Measurements from ENCODE around the gene SLC12A3. TPM values are rescaled to one million over a fixed set of nuclear protein-coding genes. Genes with fewer than 3 reads are reported as not detected.
"Not testable (repeated sequence)": the region's sequence is repeated elsewhere in the genome, so short reads cannot be mapped to it uniquely, and the experiment has no call there.

SLC12A3 gene
- total RNA-seq, 3 donors from 2014 or later (not counting 1 experiment from before 2014, with no cell fraction given): not detected

- no peak for TF ChIP-seq CTCF (IDR thresholded peaks at IDR 0.05)
- no peaks in the 10 kb centered on the region for H3K36me3 Mint-ChIP-seq
- H3K27ac Mint-ChIP-seq: no peak overlapping the region
- 98% methylated on average over 4 of the region's 4 CpGs for WGBS (ENCODE audit: insufficient coverage)
- Histone ChIP-seq H3K27ac (ENCODE audit: low read length) (no peak overlapping the region), H3K9me3 (ENCODE audit: control insufficient read depth, insufficient read depth, low read length) (no peaks in the 10 kb centered on the region), H3K27me3 (ENCODE audit: control insufficient read depth, insufficient read depth, low read length) (no peaks in the 10 kb centered on the region), H3K4me1 (ENCODE audit: control insufficient read depth, insufficient read depth, low read length) (no peaks in the 10 kb centered on the region), H3K4me3 (ENCODE audit: low read length) (no peak overlapping the region), H3K36me3 (ENCODE audit: control insufficient read depth, insufficient read depth, low read length) (no peaks in the 10 kb centered on the region)
- no peak for DNase-seq
- H3K9me3 Mint-ChIP-seq: no peaks in the 10 kb centered on the region
- no peak for ATAC-seq
- H3K4me3 Mint-ChIP-seq: no peak overlapping the region
- H3K4me1 Mint-ChIP-seq: no peaks in the 10 kb centered on the region
- intact Hi-C loops (cut with micrococcal nuclease): no loop called here
- H3K27me3 Mint-ChIP-seq (ENCODE audit: low read depth in 2 of 2): no peaks in the 10 kb centered on the region
These were observed 15.7 kb downstream of the SLC12A3 start for GRCh38 chr16:56880685-56881084.

GRCh38 chr16:56882077-56882800 lies 17.2 kb downstream of the SLC12A3 start:
- TF ChIP-seq CTCF (IDR thresholded peaks at IDR 0.05): no peak
- Mint-ChIP-seq H3K4me3 (no peak overlapping the region), H3K27me3 (ENCODE audit: low read depth in 2 of 2) (no peaks in the 10 kb centered on the region), H3K9me3 (no peaks in the 10 kb centered on the region), H3K27ac (no peak overlapping the region), H3K36me3 (no peaks in the 10 kb centered on the region), H3K4me1 (no peaks in the 10 kb centered on the region)
- H3K9me3 ChIP-seq (ENCODE audit: control insufficient read depth, insufficient read depth, low read length): no peaks in the 10 kb centered on the region
- WGBS (ENCODE audit: insufficient coverage): 90% methylated on average over 8 of the region's 8 CpGs
- DNase-seq: no peak
- no peaks in the 10 kb centered on the region for H3K27me3 ChIP-seq (ENCODE audit: control insufficient read depth, insufficient read depth, low read length)
- H3K36me3 ChIP-seq (ENCODE audit: control insufficient read depth, insufficient read depth, low read length): no peaks in the 10 kb centered on the region
- intact Hi-C loops (cut with micrococcal nuclease): no loop called here
- ATAC-seq: no peak
- H3K4me3 ChIP-seq (ENCODE audit: low read length): no peak overlapping the region
- H3K4me1 ChIP-seq (ENCODE audit: control insufficient read depth, insufficient read depth, low read length): no peaks in the 10 kb centered on the region
- no peak overlapping the region for H3K27ac ChIP-seq (ENCODE audit: low read length)

GRCh38 chr16:56883586-56883985 lies 18.6 kb downstream of the SLC12A3 start:
- Histone ChIP-seq H3K9me3 (ENCODE audit: control insufficient read depth, insufficient read depth, low read length) (no peaks in the 10 kb centered on the region), H3K27me3 (ENCODE audit: control insufficient read depth, insufficient read depth, low read length) (no peaks in the 10 kb centered on the region), H3K4me3 (ENCODE audit: low read length) (no peak overlapping the region), H3K4me1 (ENCODE audit: control insufficient read depth, insufficient read depth, low read length) (no peaks in the 10 kb centered on the region), H3K36me3 (ENCODE audit: control insufficient read depth, insufficient read depth, low read length) (no peaks in the 10 kb centered on the region), H3K27ac (ENCODE audit: low read length) (no peak overlapping the region)
- ATAC-seq (no peak), DNase-seq (no peak)
- 96% methylated on average over 2 of the region's 2 CpGs for WGBS (ENCODE audit: insufficient coverage)
- Mint-ChIP-seq H3K4me1 (no peaks in the 10 kb centered on the region), H3K27me3 (ENCODE audit: low read depth in 2 of 2) (no peaks in the 10 kb centered on the region), H3K4me3 (no peak overlapping the region), H3K27ac (no peak overlapping the region), H3K36me3 (no peaks in the 10 kb centered on the region), H3K9me3 (no peaks in the 10 kb centered on the region)
- TF ChIP-seq CTCF (IDR thresholded peaks at IDR 0.05): no peak
- intact Hi-C loops (cut with micrococcal nuclease): no loop called here

- Mint-ChIP-seq H3K4me1 (no peaks in the 10 kb centered on the region), H3K27ac (no peak overlapping the region), H3K27me3 (ENCODE audit: low read depth in 2 of 2) (no peaks in the 10 kb centered on the region), H3K9me3 (no peaks in the 10 kb centered on the region), H3K4me3 (no peak overlapping the region), H3K36me3 (no peaks in the 10 kb centered on the region)
- WGBS (ENCODE audit: insufficient coverage): 90% methylated on average over 14 of the region's 14 CpGs
- no peak for TF ChIP-seq CTCF (IDR thresholded peaks at IDR 0.05)
- DNase-seq (no peak), ATAC-seq (no peak)
- intact Hi-C loops (cut with micrococcal nuclease): no loop called here
- Histone ChIP-seq H3K9me3 (ENCODE audit: control insufficient read depth, insufficient read depth, low read length) (no peaks in the 10 kb centered on the region), H3K36me3 (ENCODE audit: control insufficient read depth, insufficient read depth, low read length) (no peaks in the 10 kb centered on the region), H3K4me1 (ENCODE audit: control insufficient read depth, insufficient read depth, low read length) (no peaks in the 10 kb centered on the region), H3K4me3 (ENCODE audit: low read length) (no peak overlapping the region), H3K27me3 (ENCODE audit: control insufficient read depth, insufficient read depth, low read length) (no peaks in the 10 kb centered on the region), H3K27ac (ENCODE audit: low read length) (no peak overlapping the region)
These were observed 19.1 kb downstream of the SLC12A3 start for GRCh38 chr16:56884026-56884582.

- H3K27me3 ChIP-seq (ENCODE audit: control insufficient read depth, insufficient read depth, low read length); H3K4me3 Mint-ChIP-seq; H3K9me3 Mint-ChIP-seq; H3K27ac Mint-ChIP-seq; H3K4me3 ChIP-seq (ENCODE audit: low read length); H3K4me1 ChIP-seq (ENCODE audit: control insufficient read depth, insufficient read depth, low read length); H3K27me3 Mint-ChIP-seq (ENCODE audit: low read depth in 2 of 2); DNase-seq; H3K27ac ChIP-seq (ENCODE audit: low read length); intact Hi-C loops (cut with micrococcal nuclease); H3K36me3 ChIP-seq (ENCODE audit: control insufficient read depth, insufficient read depth, low read length); H3K4me1 Mint-ChIP-seq; H3K9me3 ChIP-seq (ENCODE audit: control insufficient read depth, insufficient read depth, low read length); ATAC-seq; H3K36me3 Mint-ChIP-seq: not testable (repeated sequence)
- 91% methylated on average over 13 of the region's 13 CpGs for WGBS (ENCODE audit: insufficient coverage)
These were observed 19.9 kb downstream of the SLC12A3 start for GRCh38 chr16:56884929-56885328.

Data from natural killer cell (primary cell).